K562 (cell line): Measurements from ENCODE around the gene UNC80.

Source experiments
- CTCF ChIP-seq, 3 experiments: IDR thresholded peaks in 2 of 3; conservative IDR thresholded peaks in 1 of 3; 2 replicates each; pipeline ENCODE4 v1.5.1; 2011 to 2012; ENCODE audit warnings: low read length in 3 of 3, mild to moderate bottlenecking in 3 of 3, control low read depth in 2 of 3, improper control_type of control experiment in 1 of 3, inconsistent platforms in 1 of 3, low read depth in 1 of 3, mixed read lengths in 1 of 3, moderate library complexity in 1 of 3; ENCODE audit not compliant: insufficient read depth in 2 of 3
- E2F1 ChIP-seq: sonication (generic); formaldehyde crosslinking; IDR thresholded peaks from 2 replicates; pipeline ENCODE4 v1.8.1; 2023; ENCODE audit warnings: mild to moderate bottlenecking, missing genetic modification reagents, moderate library complexity
- E4F1 ChIP-seq: fragments of 250-450 bp; sonication (Bioruptor Pico); IDR thresholded peaks from 2 replicates; pipeline ENCODE4 v1.5.0; 2021; ENCODE audit warnings: mild to moderate bottlenecking, borderline replicate concordance
- EZH2 ChIP-seq: IDR thresholded peaks from 2 replicates; pipeline ENCODE4 v1.6.1; 2012; ENCODE audit warnings: low read depth, mild to moderate bottlenecking, inconsistent platforms, low read length, borderline replicate concordance
- FOS ChIP-seq: IDR thresholded peaks from 3 replicates; pipeline ENCODE4 v1.6.1; 2011; ENCODE audit not compliant: insufficient read length; ENCODE audit errors: extremely low read depth
- POLR2A ChIP-seq: fragments of 450-650 bp; conservative IDR thresholded peaks from 2 replicates; pipeline ENCODE4 v1.6.1; 2016
- RUNX1 ChIP-seq: sonication (generic); IDR thresholded peaks from 2 replicates; pipeline ENCODE4 v1.6.1; 2016; ENCODE audit warnings: antibody characterized with exemption, low read depth
- USF2 ChIP-seq: sonication (generic); formaldehyde crosslinking; IDR thresholded peaks from 2 replicates; pipeline ENCODE4 v1.5.0; 2020; ENCODE audit warnings: missing genetic modification reagents
- ZBTB26 ChIP-seq: fragments of 450-650 bp; formaldehyde crosslinking; IDR thresholded peaks from 2 replicates; pipeline ENCODE4 v1.4.0; 2022; ENCODE audit warnings: missing genetic modification characterization
- ZBTB49 ChIP-seq: sonication (generic); formaldehyde crosslinking; IDR thresholded peaks from 2 replicates; pipeline ENCODE4 v1.8.0; 2022; ENCODE audit warnings: missing genetic modification reagents, mild to moderate bottlenecking, borderline replicate concordance
- ZNF133 ChIP-seq: fragments of 250-450 bp; sonication (Bioruptor Pico); IDR thresholded peaks from 2 replicates; pipeline ENCODE4 v1.4.0; 2020; ENCODE audit warnings: mild to moderate bottlenecking
- ZNF232 ChIP-seq: sonication (generic); formaldehyde crosslinking; IDR thresholded peaks from 2 replicates; pipeline ENCODE4 v1.8.0; 2022; ENCODE audit warnings: mild to moderate bottlenecking, missing genetic modification reagents
- ZNF274 ChIP-seq: IDR thresholded peaks from 2 replicates; pipeline ENCODE4 v1.6.1; 2011; ENCODE audit warnings: low read depth, mild to moderate bottlenecking, low read length, moderate library complexity, borderline replicate concordance

- TF ChIP-seq ZNF133 (CRISPR knock-in tag) (no peak), E4F1 (no peak), RUNX1 (no peak), FOS (no peak), CTCF (IDR thresholded peaks at IDR 0.05 in 2 of 3, conservative IDR thresholded peaks at IDR 0.05 in 1 of 3; ENCODE audit: insufficient read depth in 2 of 3, low read depth in 1 of 3, low read length in 3 of 3) (no peak), ZNF274 (no peak), ZNF232 (CRISPR knock-in tag) (no peak), E2F1 (no peak), POLR2A (no peak), EZH2 (no peak), ZBTB26 (no peak), USF2 (CRISPR knock-in tag) (no peak), ZBTB49 (CRISPR knock-in tag) (no peak)
Observed at GRCh38 chr2:209727077-209727476, 44.6 kb upstream of the UNC80 start.
